K562 (cell line): Measurements from ENCODE around the gene KCTD1.

ENCODE experiments used
- CBX1 ChIP-seq: sonication (generic); IDR thresholded peaks from 2 replicates; pipeline ENCODE4 v1.6.1; 2016; ENCODE audit warnings: antibody characterized with exemption, low read depth, mild to moderate bottlenecking
- FOXJ3 ChIP-seq: sonication (generic); formaldehyde crosslinking; IDR thresholded peaks from 2 replicates; pipeline ENCODE4 v1.4.0; 2020; ENCODE audit warnings: mild to moderate bottlenecking, missing genetic modification reagents
- KDM4B ChIP-seq, 2 experiments: fragments of 450-650 bp in 1 of 2; sonication (generic) in 1 of 2; IDR thresholded peaks; 2 replicates each; pipeline ENCODE4 v1.6.1; 2016 to 2017; ENCODE audit warnings: borderline replicate concordance in 2 of 2, antibody characterized with exemption in 1 of 2, low read depth in 1 of 2, mild to moderate bottlenecking in 1 of 2
- TBL1XR1 ChIP-seq, 2 experiments: IDR thresholded peaks; 2 replicates each; pipeline ENCODE4 v1.6.1; 2012; ENCODE audit warnings: improper control_type of control experiment in 2 of 2, low read length in 2 of 2, mild to moderate bottlenecking in 1 of 2
- TF ChIP-seq, protein P1 (sequence below): sonication (generic); formaldehyde crosslinking; IDR thresholded peaks from 2 replicates; pipeline ENCODE4 v1.8.0; 2023; ENCODE audit warnings: mild to moderate bottlenecking, missing genetic modification reagents
- TF ChIP-seq, protein P2 (sequence below): fragments of 150-350 bp; conservative IDR thresholded peaks from 2 replicates; pipeline ENCODE4 v1.6.1; 2014; ENCODE audit warnings: low read length
- TF ChIP-seq, protein P3 (sequence below), 2 experiments: fragments of 200-800 bp in 1 of 2; sonication (Bioruptor generic) in 1 of 2; sonication (generic) in 1 of 2; formaldehyde crosslinking in 1 of 2; IDR thresholded peaks in 1 of 2; conservative IDR thresholded peaks in 1 of 2; 2 replicates each; pipeline versions ENCODE4 v1.5.0 to v1.6.1; 2016 to 2020; ENCODE audit warnings: missing compliant biosample characterization in 1 of 2, missing genetic modification characterization in 1 of 2, missing genetic modification reagents in 1 of 2

DNA sequence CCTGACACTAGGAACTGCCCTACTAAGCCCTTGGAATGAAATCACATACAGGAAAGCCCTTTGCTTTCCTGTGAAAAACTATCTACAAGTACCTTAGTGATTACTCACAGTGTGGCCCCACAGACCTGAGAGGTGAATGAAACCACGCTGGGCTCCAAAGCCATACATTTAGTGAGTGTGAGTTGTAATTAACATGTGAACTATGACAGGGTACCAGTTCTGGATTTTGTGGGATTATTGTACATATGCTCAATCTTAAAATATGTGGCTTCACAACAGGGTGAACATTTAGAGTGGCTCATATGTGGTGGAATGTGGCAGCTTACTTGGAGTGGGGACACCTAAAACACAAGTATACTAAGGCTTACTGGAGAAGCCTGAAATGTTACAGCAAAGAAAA lies 12.3 kb downstream of the KCTD1 start:
- TF ChIP-seq CBX1 (no peak), TBL1XR1 (IDR thresholded peaks at IDR 0.05; ENCODE audit: low read length in 2 of 2) (no peak), FOXJ3 (CRISPR knock-in tag) (no peak), KDM4B (IDR thresholded peaks at IDR 0.05; ENCODE audit: borderline replicate concordance in 2 of 2, low read depth in 1 of 2) (no peak)
- TF ChIP-seq, protein P1, sequence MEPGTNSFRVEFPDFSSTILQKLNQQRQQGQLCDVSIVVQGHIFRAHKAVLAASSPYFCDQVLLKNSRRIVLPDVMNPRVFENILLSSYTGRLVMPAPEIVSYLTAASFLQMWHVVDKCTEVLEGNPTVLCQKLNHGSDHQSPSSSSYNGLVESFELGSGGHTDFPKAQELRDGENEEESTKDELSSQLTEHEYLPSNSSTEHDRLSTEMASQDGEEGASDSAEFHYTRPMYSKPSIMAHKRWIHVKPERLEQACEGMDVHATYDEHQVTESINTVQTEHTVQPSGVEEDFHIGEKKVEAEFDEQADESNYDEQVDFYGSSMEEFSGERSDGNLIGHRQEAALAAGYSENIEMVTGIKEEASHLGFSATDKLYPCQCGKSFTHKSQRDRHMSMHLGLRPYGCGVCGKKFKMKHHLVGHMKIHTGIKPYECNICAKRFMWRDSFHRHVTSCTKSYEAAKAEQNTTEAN: no peak
- TF ChIP-seq, protein P2, sequence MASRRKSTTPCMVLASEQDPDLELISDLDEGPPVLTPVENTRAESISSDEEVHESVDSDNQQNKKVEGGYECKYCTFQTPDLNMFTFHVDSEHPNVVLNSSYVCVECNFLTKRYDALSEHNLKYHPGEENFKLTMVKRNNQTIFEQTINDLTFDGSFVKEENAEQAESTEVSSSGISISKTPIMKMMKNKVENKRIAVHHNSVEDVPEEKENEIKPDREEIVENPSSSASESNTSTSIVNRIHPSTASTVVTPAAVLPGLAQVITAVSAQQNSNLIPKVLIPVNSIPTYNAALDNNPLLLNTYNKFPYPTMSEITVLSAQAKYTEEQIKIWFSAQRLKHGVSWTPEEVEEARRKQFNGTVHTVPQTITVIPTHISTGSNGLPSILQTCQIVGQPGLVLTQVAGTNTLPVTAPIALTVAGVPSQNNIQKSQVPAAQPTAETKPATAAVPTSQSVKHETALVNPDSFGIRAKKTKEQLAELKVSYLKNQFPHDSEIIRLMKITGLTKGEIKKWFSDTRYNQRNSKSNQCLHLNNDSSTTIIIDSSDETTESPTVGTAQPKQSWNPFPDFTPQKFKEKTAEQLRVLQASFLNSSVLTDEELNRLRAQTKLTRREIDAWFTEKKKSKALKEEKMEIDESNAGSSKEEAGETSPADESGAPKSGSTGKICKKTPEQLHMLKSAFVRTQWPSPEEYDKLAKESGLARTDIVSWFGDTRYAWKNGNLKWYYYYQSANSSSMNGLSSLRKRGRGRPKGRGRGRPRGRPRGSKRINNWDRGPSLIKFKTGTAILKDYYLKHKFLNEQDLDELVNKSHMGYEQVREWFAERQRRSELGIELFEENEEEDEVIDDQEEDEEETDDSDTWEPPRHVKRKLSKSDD: no peak
- TF ChIP-seq, protein P3, sequence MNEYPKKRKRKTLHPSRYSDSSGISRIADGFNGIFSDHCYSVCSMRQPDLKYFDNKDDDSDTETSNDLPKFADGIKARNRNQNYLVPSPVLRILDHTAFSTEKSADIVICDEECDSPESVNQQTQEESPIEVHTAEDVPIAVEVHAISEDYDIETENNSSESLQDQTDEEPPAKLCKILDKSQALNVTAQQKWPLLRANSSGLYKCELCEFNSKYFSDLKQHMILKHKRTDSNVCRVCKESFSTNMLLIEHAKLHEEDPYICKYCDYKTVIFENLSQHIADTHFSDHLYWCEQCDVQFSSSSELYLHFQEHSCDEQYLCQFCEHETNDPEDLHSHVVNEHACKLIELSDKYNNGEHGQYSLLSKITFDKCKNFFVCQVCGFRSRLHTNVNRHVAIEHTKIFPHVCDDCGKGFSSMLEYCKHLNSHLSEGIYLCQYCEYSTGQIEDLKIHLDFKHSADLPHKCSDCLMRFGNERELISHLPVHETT (CRISPR knock-in tag; conservative IDR thresholded peaks at IDR 0.05 in 1 of 2, IDR thresholded peaks at IDR 0.05 in 1 of 2): no peak
